Ishikawa (cell line): ENCODE measurements around the gene DHRS12.

Source experiments
- CEBPB ChIP-seq: IDR thresholded peaks from 2 replicates; pipeline ENCODE4 v1.6.1; 2012
- CREB1 ChIP-seq: IDR thresholded peaks from 2 replicates; pipeline ENCODE4 v1.6.1; 2012; ENCODE audit warnings: low read depth
- EGR1 ChIP-seq: IDR thresholded peaks from 2 replicates; pipeline ENCODE4 v1.6.1; 2012
- EP300 ChIP-seq: IDR thresholded peaks from 2 replicates; pipeline ENCODE4 v1.6.1; 2012; ENCODE audit warnings: borderline replicate concordance
- FOXM1 ChIP-seq: IDR thresholded peaks from 2 replicates; pipeline ENCODE4 v1.6.1; 2012; ENCODE audit warnings: low read depth, borderline replicate concordance
- MAX ChIP-seq: IDR thresholded peaks from 2 replicates; pipeline ENCODE4 v1.6.1; 2012
- NFIC ChIP-seq: IDR thresholded peaks from 2 replicates; pipeline ENCODE4 v1.6.1; 2012
- RAD21 ChIP-seq: IDR thresholded peaks from 2 replicates; pipeline ENCODE4 v1.6.1; 2012; ENCODE audit warnings: low read depth
- REST ChIP-seq: IDR thresholded peaks from 2 replicates; pipeline ENCODE4 v1.6.1; 2012; ENCODE audit warnings: low read depth, mild to moderate bottlenecking
- TAF1 ChIP-seq: IDR thresholded peaks from 2 replicates; pipeline ENCODE4 v1.6.1; 2012; ENCODE audit warnings: low read depth, mild to moderate bottlenecking
- TCF12 ChIP-seq: IDR thresholded peaks from 2 replicates; pipeline ENCODE4 v1.6.1; 2012; ENCODE audit warnings: low read depth
- TEAD4 ChIP-seq: IDR thresholded peaks from 2 replicates; pipeline ENCODE4 v1.6.1; 2012
- USF1 ChIP-seq: IDR thresholded peaks from 2 replicates; pipeline ENCODE4 v1.6.1; 2012
- YY1 ChIP-seq: IDR thresholded peaks from 2 replicates; pipeline ENCODE4 v1.6.1; 2012; ENCODE audit warnings: low read depth
- ZBTB7A ChIP-seq: IDR thresholded peaks from 2 replicates; pipeline ENCODE4 v1.6.1; 2012; ENCODE audit warnings: low read depth

Gene DHRS12

GRCh38 chr13:51728275-51728673 is 75.7 kb downstream of the DHRS12 start:
- TF ChIP-seq TEAD4 = no peak
- no peak for TF ChIP-seq YY1

GRCh38 chr13:51727634-51728274 is 76.2 kb downstream of the DHRS12 start:
- no peak for TF ChIP-seq YY1
- TF ChIP-seq NFIC = no peak
- TF ChIP-seq FOXM1 = no peak
- TF ChIP-seq TEAD4 = no peak
- TF ChIP-seq REST = no peak

- TF ChIP-seq NFIC = no peak
- no peak for TF ChIP-seq YY1
- TF ChIP-seq ZBTB7A = no peak
- TF ChIP-seq MAX = no peak
- TF ChIP-seq REST = no peak
- TF ChIP-seq TAF1 = no peak
- no peak for TF ChIP-seq FOXM1
- TF ChIP-seq RAD21 = no peak
- TF ChIP-seq CREB1 = no peak
- TF ChIP-seq TCF12 = no peak
- no peak for TF ChIP-seq CEBPB
- TF ChIP-seq EGR1 = no peak
- no peak for TF ChIP-seq USF1
- no peak for TF ChIP-seq EP300
- TF ChIP-seq TEAD4 = no peak
Measured at GRCh38 chr13:51726446-51727193, 77.3 kb downstream of the DHRS12 start.

GRCh38 chr13:51724721-51725120 is 79.2 kb downstream of the DHRS12 start:
- TF ChIP-seq YY1 (no peak), RAD21 (no peak), TCF12 (no peak), CEBPB (no peak), TEAD4 (no peak), FOXM1 (no peak), REST (no peak), MAX (no peak), CREB1 (no peak), NFIC (no peak), USF1 (no peak), ZBTB7A (no peak), EP300 (no peak), EGR1 (no peak), TAF1 (no peak)

GRCh38 chr13:51723529-51723928 is 80.4 kb downstream of the DHRS12 start:
- no peak for TF ChIP-seq MAX
- no peak for TF ChIP-seq REST
- no peak for TF ChIP-seq NFIC
- TF ChIP-seq FOXM1 = no peak
- TF ChIP-seq ZBTB7A = no peak
- no peak for TF ChIP-seq TCF12
- no peak for TF ChIP-seq EGR1
- no peak for TF ChIP-seq YY1
- TF ChIP-seq TEAD4 = no peak
